ENCODE results near the gene ELP4.

ELP4 gene

GRCh38 chr11:31805037-31805628, 295.6 kb downstream of the ELP4 start:
- Mint-ChIP-seq H3K27ac (no peak overlapping the region), H3K27me3 (peaks cover 72% of the 10 kb centered on the region), H3K36me3 (peaks cover 5% of the 10 kb centered on the region), H3K4me3 (peak overlapping the region; percentile 81), H3K9me3 (ENCODE audit: low read depth) (no peaks in the 10 kb centered on the region), H3K4me1 (ENCODE audit: low read depth) (peaks cover 53% of the 10 kb centered on the region)

GRCh38 chr11:31805629-31806185, 296.1 kb downstream of the ELP4 start:
- Mint-ChIP-seq H3K4me3 (no peak overlapping the region), H3K27ac (no peak overlapping the region), H3K4me1 (ENCODE audit: low read depth) (peaks cover 49% of the 10 kb centered on the region), H3K27me3 (peaks cover 67% of the 10 kb centered on the region), H3K36me3 (peaks cover under 1% of the 10 kb centered on the region), H3K9me3 (ENCODE audit: low read depth) (no peaks in the 10 kb centered on the region)

GRCh38 chr11:31806186-31806927, 296.8 kb downstream of the ELP4 start:
- no peak overlapping the region for H3K27ac Mint-ChIP-seq
- H3K9me3 Mint-ChIP-seq (ENCODE audit: low read depth), result no peaks in the 10 kb centered on the region
- H3K4me1 Mint-ChIP-seq (ENCODE audit: low read depth), result peaks cover 51% of the 10 kb centered on the region
- peak overlapping the region; percentile 18 for H3K4me3 Mint-ChIP-seq
- H3K36me3 Mint-ChIP-seq, result no peaks in the 10 kb centered on the region
- H3K27me3 Mint-ChIP-seq, result peaks cover 67% of the 10 kb centered on the region

GRCh38 chr11:31806928-31807798, 297.6 kb downstream of the ELP4 start:
- H3K27ac Mint-ChIP-seq, result no peak overlapping the region
- H3K36me3 Mint-ChIP-seq, result no peaks in the 10 kb centered on the region
- peak overlapping the region; percentile 18 for H3K4me3 Mint-ChIP-seq
- no peaks in the 10 kb centered on the region for H3K9me3 Mint-ChIP-seq (ENCODE audit: low read depth)
- H3K4me1 Mint-ChIP-seq (ENCODE audit: low read depth), result peaks cover 56% of the 10 kb centered on the region
- H3K27me3 Mint-ChIP-seq, result peaks cover 66% of the 10 kb centered on the region

GRCh38 chr11:31807799-31808667, 298.5 kb downstream of the ELP4 start:
- H3K4me3 Mint-ChIP-seq, result no peak overlapping the region
- H3K36me3 Mint-ChIP-seq, result no peaks in the 10 kb centered on the region
- H3K4me1 Mint-ChIP-seq (ENCODE audit: low read depth), result peaks cover 57% of the 10 kb centered on the region
- H3K9me3 Mint-ChIP-seq (ENCODE audit: low read depth), result no peaks in the 10 kb centered on the region
- H3K27ac Mint-ChIP-seq, result no peak overlapping the region
- H3K27me3 Mint-ChIP-seq, result peaks cover 63% of the 10 kb centered on the region

GRCh38 chr11:31808721-31809540, 299.4 kb downstream of the ELP4 start:
- no peaks in the 10 kb centered on the region for H3K36me3 Mint-ChIP-seq
- peaks cover 52% of the 10 kb centered on the region for H3K4me1 Mint-ChIP-seq (ENCODE audit: low read depth)
- H3K9me3 Mint-ChIP-seq (ENCODE audit: low read depth), result no peaks in the 10 kb centered on the region
- H3K27me3 Mint-ChIP-seq, result peaks cover 56% of the 10 kb centered on the region
- peak overlapping the region; percentile 86 for H3K4me3 Mint-ChIP-seq
- H3K27ac Mint-ChIP-seq, result no peak overlapping the region

- peaks cover 52% of the 10 kb centered on the region for H3K27me3 Mint-ChIP-seq
Measured at GRCh38 chr11:31809541-31809856, 299.9 kb downstream of the ELP4 start.

GRCh38 chr11:31809857-31810778, 300.6 kb downstream of the ELP4 start:
- Mint-ChIP-seq H3K4me3 (peak overlapping the region; percentile 86), H3K9me3 (ENCODE audit: low read depth) (no peaks in the 10 kb centered on the region), H3K4me1 (ENCODE audit: low read depth) (peaks cover 51% of the 10 kb centered on the region), H3K36me3 (no peaks in the 10 kb centered on the region), H3K27ac (no peak overlapping the region), H3K27me3 (peaks cover 51% of the 10 kb centered on the region)

More at GRCh38 chr11:31809541-31809856, 299.9 kb downstream of the ELP4 start:
- peaks cover 51% of the 10 kb centered on the region for H3K4me1 Mint-ChIP-seq (ENCODE audit: low read depth)
- H3K9me3 Mint-ChIP-seq (ENCODE audit: low read depth), result no peaks in the 10 kb centered on the region
- H3K4me3 Mint-ChIP-seq, result peak overlapping the region; percentile 86
- H3K36me3 Mint-ChIP-seq, result no peaks in the 10 kb centered on the region
- H3K27ac Mint-ChIP-seq, result no peak overlapping the region

- H3K4me3 Mint-ChIP-seq, result peak within 1 kb of the TSS; percentile 85
- peaks cover 52% of the 10 kb centered on the region for H3K27me3 Mint-ChIP-seq
- no peaks in the 10 kb centered on the region for H3K9me3 Mint-ChIP-seq (ENCODE audit: low read depth)
- H3K4me1 Mint-ChIP-seq (ENCODE audit: low read depth), result peaks cover 51% of the 10 kb centered on the region
- H3K36me3 Mint-ChIP-seq, result no peaks in the 10 kb centered on the region
- H3K27ac Mint-ChIP-seq, result no peak within 1 kb of the TSS
Measured at GRCh38 chr11:31810779-31811647, 301.4 kb downstream of the ELP4 start, which contains the start of gene PAX6. Gene PAX6, minus strand, starts transcription at chr11:31811322. Its CDS starts 4,911 bp downstream, at chr11:31806411.

- Mint-ChIP-seq H3K4me3 (peak overlapping the region; percentile 85), H3K36me3 (no peaks in the 10 kb centered on the region), H3K4me1 (ENCODE audit: low read depth) (peaks cover 52% of the 10 kb centered on the region), H3K27ac (no peak overlapping the region), H3K9me3 (ENCODE audit: low read depth) (no peaks in the 10 kb centered on the region), H3K27me3 (peaks cover 45% of the 10 kb centered on the region)
Measured at GRCh38 chr11:31812383-31813381, 303.1 kb downstream of the ELP4 start.
